ENCODE data around the gene DEGS2. TPM values are rescaled to one million over a fixed set of nuclear protein-coding genes. Genes with fewer than 3 reads are reported as not detected.
A peak's percentile ranks its signal among the peaks of the same experiment; 100 is the strongest.

Gene DEGS2
- total and polyA plus RNA-seq, 2 of the 13 experiments (the other 11 are each of a cell fraction or from before 2014, with no cell fraction given) = 0.09 TPM

- TF ChIP-seq ZNF501 (CRISPR knock-in tag; IDR thresholded peaks at IDR 0.05) (no peak), MTA1 (CRISPR knock-in tag; IDR thresholded peaks at IDR 0.05; ENCODE audit: borderline replicate concordance) (peak; percentile 92; the same call in 1 of the 2 replicates), DMAP1 (CRISPR knock-in tag; IDR thresholded peaks at IDR 0.05) (peak; percentile 50; the same call in 1 of the 2 replicates), PHF20 (CRISPR knock-in tag; IDR thresholded peaks at IDR 0.05) (peak; percentile 68; the same call in 1 of the 2 replicates), ZNF761 (CRISPR knock-in tag; conservative IDR thresholded peaks at IDR 0.05) (no peak; the same call in 1 of the 2 replicates), IKZF5 (CRISPR knock-in tag; IDR thresholded peaks at IDR 0.05) (peak; percentile 75; the same call in 1 of the 2 replicates), ARID5B (CRISPR knock-in tag; IDR thresholded peaks at IDR 0.05) (peak; percentile 53), ZNF281 (CRISPR knock-in tag; IDR thresholded peaks at IDR 0.05; ENCODE audit: borderline replicate concordance) (no peak; the same call in 1 of the 2 replicates), ZNF670 (CRISPR knock-in tag; IDR thresholded peaks at IDR 0.05; ENCODE audit: borderline replicate concordance) (no peak), ZNF292 (CRISPR knock-in tag; IDR thresholded peaks at IDR 0.05; ENCODE audit: borderline replicate concordance, low read depth) (peak; percentile 93), ZMYM4 (CRISPR knock-in tag; IDR thresholded peaks at IDR 0.05) (peak; percentile 73; the same call in 1 of the 2 replicates), REL (CRISPR knock-in tag; conservative IDR thresholded peaks at IDR 0.05) (no peak), MAFG (CRISPR knock-in tag; IDR thresholded peaks at IDR 0.05) (no peak), ZMYM3 (CRISPR knock-in tag; IDR thresholded peaks at IDR 0.05) (0 out of 2 replicates have a peak, but pooled peaks have one; percentile 45), GLI4 (CRISPR knock-in tag; IDR thresholded peaks at IDR 0.05; ENCODE audit: borderline replicate concordance) (no peak), ZNF432 (CRISPR knock-in tag; IDR thresholded peaks at IDR 0.05; ENCODE audit: borderline replicate concordance) (peak; percentile 33; the same call in 1 of the 2 replicates), NFRKB (IDR thresholded peaks at IDR 0.05) (no peak), ZNF781 (CRISPR knock-in tag; IDR thresholded peaks at IDR 0.05; ENCODE audit: borderline replicate concordance, not compliant biosample characterization) (no peak), KDM4B (CRISPR knock-in tag; IDR thresholded peaks at IDR 0.05) (no peak)
Measured at GRCh38 chr14:100144996-100145646, 14.3 kb downstream of the DEGS2 start (continued).

Measured in HepG2 (cell line).